Upper lobe of left lung (tissue), 4 donors: ENCODE results near the gene OR4X2.

Experiments used
- EP300 ChIP-seq, 4 donors: sonication (generic); formaldehyde crosslinking; IDR thresholded peaks; one replicate each; pipeline ENCODE4 v1.5.1; 2017; ENCODE audit warnings: antibody characterized with exemption in 4 of 4, control low read depth in 2 of 4
- POLR2A ChIP-seq, 4 donors: fragments of 450-650 bp; IDR thresholded peaks; one replicate each; pipeline ENCODE4 v1.5.1; 2016 to 2017; ENCODE audit warnings: antibody characterized with exemption in 4 of 4, mild to moderate bottlenecking in 2 of 4
- POLR2AphosphoS5 ChIP-seq, 2 donors: sonication (generic); formaldehyde crosslinking; IDR thresholded peaks; one replicate each; pipeline ENCODE4 v1.5.1; 2017; ENCODE audit warnings: antibody characterized with exemption in 2 of 2
- TF ChIP-seq, protein P1 (sequence below), 6 experiments: fragments of 450-650 bp in 4 of 6; fragments of 200-600 bp in 2 of 6; sonication (generic) in 2 of 6; IDR thresholded peaks; one replicate each; pipeline ENCODE4 v1.5.1; 2016 to 2019; ENCODE audit warnings: antibody characterized with exemption in 6 of 6

DNA sequence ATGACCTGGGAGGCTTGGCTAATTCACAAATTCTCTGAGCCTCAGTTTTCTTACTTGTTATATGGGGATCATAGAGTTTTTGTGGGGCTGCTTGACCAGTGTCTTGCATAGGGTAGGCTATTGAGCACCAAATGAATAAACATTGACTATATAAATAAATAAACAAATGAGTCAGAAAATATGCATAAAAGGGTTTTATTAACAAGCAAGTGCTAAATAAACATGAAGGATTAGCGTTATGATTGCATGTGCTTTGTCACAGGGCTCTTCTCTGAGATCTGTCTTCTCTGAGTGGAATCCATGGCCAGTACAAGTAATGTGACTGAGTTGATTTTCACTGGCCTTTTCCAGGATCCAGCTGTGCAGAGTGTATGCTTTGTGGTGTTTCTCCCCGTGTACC, 28.4 kb upstream of the OR4X2 start, which contains the start of gene OR4B1:
- TF ChIP-seq, protein P1, sequence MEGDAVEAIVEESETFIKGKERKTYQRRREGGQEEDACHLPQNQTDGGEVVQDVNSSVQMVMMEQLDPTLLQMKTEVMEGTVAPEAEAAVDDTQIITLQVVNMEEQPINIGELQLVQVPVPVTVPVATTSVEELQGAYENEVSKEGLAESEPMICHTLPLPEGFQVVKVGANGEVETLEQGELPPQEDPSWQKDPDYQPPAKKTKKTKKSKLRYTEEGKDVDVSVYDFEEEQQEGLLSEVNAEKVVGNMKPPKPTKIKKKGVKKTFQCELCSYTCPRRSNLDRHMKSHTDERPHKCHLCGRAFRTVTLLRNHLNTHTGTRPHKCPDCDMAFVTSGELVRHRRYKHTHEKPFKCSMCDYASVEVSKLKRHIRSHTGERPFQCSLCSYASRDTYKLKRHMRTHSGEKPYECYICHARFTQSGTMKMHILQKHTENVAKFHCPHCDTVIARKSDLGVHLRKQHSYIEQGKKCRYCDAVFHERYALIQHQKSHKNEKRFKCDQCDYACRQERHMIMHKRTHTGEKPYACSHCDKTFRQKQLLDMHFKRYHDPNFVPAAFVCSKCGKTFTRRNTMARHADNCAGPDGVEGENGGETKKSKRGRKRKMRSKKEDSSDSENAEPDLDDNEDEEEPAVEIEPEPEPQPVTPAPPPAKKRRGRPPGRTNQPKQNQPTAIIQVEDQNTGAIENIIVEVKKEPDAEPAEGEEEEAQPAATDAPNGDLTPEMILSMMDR (IDR thresholded peaks at IDR 0.05): no peak
- TF ChIP-seq POLR2A (IDR thresholded peaks at IDR 0.05) (no peak), POLR2AphosphoS5 (IDR thresholded peaks at IDR 0.05) (no peak), EP300 (IDR thresholded peaks at IDR 0.05) (no peak)
